HG02870 (cell line): ENCODE data around the gene MAGEC3.
"Not testable (repeated sequence)": the region's sequence is repeated elsewhere in the genome, so short reads cannot be mapped to it uniquely, and the experiment has no call there.

Source experiments
- ATAC-seq: cut with Tn5 transposase; IDR thresholded peaks from one replicate; pipeline ENCODE4 v1.9.1; 2021; ENCODE audit warnings: mild to moderate bottlenecking, moderate library complexity; ENCODE audit not compliant: unreplicated experiment

Gene MAGEC3, protein sequence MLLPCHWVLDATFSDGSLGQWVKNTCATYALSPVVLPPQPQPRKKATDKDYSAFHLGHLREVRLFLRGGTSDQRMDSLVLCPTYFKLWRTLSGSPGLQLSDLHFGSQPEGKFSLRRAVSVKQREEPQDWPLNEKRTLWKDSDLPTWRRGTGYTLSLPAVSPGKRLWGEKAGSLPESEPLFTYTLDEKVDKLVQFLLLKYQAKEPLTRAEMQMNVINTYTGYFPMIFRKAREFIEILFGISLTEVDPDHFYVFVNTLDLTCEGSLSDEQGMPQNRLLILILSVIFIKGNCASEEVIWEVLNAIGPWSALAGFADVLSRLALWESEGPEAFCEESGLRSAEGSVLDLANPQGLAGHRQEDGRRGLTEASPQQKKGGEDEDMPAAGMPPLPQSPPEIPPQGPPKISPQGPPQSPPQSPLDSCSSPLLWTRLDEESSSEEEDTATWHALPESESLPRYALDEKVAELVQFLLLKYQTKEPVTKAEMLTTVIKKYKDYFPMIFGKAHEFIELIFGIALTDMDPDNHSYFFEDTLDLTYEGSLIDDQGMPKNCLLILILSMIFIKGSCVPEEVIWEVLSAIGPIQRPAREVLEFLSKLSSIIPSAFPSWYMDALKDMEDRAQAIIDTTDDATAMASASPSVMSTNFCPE

DNA sequence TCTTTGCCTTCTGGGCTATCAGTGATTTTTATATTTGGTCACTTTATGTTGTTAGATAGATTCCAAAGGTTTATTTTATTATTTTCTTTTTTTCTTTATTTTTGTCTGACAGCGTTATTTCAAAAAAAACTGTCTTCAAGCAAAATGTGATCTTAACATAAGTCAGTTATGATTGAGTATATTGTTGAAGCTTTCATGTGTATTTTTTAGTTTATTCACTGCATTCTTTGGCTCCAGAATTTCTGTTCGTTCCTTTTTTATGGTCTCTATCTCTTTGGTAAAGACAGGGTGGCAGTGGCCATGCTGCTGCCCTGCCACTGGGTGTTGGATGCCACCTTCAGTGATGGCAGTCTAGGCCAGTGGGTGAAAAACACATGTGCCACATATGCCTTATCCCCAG, at the start of gene MAGEC3:
TSS of gene MAGEC3 (plus strand) at position 301 of the 400 bp plus-strand sequence. CDS start at position 301, 0 bp downstream.
- ATAC-seq: no peak

DNA sequence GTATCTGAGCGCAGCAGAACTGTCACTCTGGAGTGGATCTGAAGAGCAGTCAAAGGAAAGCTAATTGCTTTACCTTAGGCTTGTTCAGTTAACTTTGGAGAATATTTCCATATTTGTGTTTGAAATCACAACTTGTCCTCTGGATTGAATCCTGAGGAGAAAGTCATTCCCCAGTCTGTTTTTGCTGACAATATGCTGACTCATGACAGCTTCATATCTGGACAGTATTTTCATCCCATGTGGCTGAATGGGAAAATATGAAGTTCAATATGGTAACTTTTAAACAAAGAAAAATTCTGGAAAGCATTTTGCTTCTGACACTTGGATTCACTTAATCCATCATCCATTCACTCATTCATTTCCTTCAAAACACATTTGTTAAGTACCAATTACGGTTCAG, 46.3 kb upstream of the MAGEC3 start:
- no peak for ATAC-seq

DNA sequence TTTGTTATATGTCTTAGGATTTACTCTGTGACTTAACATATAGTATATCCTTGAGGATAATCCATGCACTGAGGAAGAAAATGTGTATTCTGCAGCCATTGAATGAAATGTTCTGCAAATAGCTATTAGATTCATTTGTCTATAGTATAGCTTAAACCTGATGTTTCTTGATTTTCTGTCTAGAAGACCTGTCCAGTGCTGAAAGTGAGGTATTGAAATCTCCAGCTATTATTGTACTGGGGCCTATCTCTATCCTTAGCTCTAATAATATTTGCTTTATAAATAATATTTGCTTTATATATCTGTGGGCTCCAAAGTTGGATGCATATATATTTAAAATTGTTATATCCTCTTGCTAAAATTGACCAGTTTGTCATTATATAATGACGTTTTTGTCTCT, 26.7 kb upstream of the MAGEC3 start:
- ATAC-seq: no peak

DNA sequence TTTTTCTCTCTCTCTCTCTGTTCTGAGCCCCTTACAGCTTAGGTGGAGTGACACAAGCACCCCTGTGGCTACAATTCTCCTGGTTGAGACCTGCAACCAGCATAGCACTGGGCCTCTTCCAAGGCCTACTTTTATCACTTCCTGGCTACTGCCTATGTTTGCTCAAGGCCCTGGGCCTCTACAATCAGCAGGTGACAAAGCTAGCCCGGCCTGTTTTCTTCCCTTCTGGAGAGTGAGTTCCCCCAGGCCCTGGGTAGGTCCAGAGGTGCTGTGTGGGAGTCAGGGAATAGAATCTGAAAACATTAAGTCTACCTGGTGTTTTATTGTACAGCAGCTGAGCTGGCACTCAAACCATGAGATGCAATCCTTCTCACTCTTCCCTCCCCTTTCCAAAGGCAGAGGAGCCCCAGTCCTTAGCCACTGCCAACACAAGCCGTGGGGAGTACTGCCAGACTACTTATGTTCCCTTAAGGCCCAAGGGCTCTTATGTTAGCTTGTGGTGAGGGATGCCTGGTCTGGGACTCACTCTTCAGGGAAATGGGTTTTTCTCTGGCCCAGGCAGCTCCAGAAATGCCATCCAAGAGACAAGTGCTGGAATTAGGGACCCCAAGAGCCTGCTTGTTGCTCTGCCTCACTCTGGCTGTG, 23.8 kb upstream of the MAGEC3 start:
- ATAC-seq: no peak

DNA sequence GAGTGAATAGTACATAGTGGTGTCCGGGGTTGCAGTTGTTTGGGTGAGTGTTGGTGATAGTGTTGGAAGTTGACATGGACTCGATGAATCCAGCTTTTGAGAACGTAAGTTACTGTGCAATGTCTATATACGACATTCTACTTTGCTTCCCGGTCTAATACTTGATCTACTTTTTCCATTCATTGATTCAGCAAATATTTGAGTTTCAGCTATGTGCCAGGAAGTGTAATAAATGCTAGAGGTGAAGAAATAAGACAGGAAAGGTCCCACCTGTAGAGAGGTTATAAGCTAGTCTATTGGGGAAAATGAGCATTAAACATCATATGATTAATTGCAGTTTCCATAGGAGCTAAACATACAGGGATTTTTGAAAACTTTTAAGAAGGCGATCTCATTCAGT, 22.2 kb upstream of the MAGEC3 start:
- ATAC-seq: no peak

DNA sequence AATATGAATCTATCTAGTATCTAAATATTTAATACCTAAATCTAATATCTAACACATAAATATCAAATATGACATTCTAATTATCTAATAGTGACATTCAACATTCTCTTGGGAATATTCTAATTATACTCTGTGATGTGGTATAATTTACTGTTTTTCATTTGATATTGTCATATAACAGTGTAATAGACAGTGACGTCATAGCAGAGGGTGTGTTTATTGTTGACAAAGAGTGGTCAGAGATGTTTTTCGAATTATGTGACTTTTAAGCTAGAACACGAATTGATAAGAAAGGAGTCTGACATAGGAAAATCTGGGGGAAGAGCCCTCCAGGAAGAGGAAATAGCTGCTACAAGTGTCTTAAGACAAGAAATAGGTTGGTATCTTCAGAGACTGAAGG, 5.9 kb upstream of the MAGEC3 start:
- no peak for ATAC-seq

DNA sequence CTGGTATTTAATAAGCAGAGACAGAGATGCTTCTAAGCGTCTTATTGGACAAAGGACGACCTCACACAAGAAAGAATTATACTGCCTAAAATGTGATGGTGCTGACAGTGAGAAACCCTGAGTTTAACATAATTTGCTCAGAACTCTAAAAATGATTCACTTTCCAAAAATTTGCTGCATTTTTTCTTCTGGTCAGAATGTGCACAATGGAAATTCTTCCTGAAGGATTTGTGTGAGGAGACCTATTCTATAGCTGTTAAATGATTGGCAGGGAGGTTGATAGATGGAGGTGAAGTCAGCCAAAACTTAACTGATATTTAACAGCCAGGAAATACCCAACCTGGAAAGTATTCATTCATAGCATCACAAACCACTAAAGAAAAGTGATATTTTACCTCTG, 1.7 kb downstream of the MAGEC3 start:
- no peak for ATAC-seq

DNA sequence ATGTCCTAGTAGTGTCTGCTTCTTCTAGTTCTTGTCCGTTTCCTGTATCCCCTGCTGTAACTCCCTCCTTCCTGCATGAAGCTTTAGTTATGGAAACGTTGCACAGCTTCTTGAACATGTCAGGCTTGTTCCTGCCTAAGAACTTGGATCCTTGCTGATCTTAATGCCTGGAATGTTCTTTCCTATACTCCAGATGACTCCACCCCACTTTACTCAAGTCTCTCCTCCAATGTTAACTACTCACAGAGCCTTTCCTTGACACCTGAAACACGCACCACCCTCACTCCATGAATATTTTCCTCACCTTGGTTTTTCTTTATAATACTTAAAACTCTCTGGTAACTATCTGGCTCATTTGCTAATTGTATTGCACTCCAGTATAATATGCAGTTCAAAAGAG, 19.4 kb downstream of the MAGEC3 start:
- no peak for ATAC-seq

DNA sequence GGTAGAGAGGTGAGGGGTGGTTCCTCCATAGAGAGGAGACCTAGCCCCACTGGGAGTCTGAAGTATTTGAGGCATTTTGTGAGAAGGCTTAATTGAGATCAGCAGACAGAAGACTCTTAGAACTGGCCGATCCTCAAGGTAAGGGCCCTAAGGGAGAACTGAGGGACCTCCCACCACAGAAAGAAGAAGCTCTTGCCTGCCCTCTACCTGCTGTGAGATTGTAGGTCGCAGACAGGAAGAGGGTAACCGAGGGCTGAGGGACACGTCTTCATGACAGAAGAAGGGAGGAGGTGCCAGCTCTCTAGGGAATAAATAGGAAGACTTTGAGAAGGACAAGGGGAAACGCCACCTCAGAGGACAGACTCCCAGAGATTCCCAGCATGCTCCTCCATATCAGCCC, 41.5 kb downstream of the MAGEC3 start:
- no peak for ATAC-seq

DNA sequence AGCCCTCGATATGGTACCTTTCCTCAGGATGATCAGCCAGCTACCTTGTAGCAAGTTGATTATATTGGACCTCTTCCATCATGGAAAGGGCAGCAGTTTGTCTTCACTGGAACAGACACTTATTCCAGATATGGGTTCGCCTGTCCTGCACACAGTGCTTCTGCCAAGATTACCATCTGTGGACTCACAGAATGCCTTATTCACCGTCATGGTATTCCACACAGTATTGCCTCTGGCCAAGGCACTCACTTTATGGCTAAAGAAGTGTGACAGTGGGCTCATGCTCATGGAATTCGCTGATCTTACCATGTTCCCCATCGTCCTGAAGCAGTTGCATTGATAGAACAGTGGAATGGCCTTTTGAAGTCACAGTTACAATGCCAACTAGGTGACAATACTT, 50.7 kb downstream of the MAGEC3 start:
- not testable (repeated sequence) for ATAC-seq

DNA sequence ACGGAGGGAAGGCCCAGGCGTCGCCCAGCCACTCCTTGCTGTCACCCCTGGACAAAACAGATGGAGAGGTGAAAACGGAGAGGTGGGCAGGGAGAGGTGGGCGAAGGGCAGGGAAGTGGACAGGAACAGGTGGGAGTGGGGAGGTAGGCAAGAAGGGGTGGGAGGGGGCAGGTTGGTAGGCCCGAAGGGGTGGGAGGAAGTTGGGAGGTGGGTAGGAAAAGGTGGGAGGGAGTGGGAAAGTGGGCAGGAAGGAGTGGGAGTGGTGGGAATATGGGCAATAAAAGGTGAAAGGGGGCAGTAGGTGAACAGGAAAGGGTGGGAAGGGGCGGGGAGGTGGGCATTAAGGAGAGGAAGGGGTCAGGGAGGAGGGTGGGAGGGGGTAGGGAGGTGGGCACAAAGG, 56.6 kb downstream of the MAGEC3 start:
- no peak for ATAC-seq

DNA sequence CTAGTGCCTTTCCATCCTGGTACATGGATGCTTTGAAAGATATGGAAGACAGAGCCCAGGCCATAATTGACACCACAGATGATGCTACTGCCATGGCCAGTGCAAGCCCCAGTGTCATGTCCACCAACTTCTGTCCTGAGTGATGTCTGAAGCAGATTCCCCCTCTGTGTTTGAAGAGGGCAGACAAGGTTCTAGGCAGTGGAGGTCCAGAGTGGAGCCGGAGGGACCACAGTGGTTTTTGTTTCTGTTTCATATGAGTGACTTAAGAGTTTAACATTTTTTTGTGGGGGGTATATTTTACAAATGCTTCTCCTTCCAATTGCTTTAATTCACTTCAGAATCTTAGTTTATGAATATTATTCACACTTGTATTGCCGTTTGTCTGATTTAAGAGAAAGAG, 59.6 kb downstream of the MAGEC3 start:
- ATAC-seq: no peak

DNA sequence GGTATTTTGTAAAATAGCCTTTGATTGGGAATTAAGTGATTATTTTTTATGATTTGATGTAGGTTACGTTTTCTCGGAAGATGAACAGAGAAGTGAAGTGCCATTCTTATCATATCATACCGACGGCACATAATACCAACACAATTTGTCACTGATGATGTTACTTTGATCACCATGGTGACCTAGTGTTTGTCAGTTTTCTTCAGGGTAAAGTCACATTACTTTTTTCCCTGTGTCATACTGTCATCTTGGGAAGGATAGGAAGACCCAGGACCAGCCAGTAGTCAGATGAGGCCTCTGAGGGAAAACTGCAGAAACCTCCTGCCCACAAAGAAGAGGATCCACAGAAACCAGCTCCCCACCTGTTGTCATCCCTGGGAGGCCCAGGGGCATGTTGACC, 64.2 kb downstream of the MAGEC3 start:
- ATAC-seq: no peak

DNA sequence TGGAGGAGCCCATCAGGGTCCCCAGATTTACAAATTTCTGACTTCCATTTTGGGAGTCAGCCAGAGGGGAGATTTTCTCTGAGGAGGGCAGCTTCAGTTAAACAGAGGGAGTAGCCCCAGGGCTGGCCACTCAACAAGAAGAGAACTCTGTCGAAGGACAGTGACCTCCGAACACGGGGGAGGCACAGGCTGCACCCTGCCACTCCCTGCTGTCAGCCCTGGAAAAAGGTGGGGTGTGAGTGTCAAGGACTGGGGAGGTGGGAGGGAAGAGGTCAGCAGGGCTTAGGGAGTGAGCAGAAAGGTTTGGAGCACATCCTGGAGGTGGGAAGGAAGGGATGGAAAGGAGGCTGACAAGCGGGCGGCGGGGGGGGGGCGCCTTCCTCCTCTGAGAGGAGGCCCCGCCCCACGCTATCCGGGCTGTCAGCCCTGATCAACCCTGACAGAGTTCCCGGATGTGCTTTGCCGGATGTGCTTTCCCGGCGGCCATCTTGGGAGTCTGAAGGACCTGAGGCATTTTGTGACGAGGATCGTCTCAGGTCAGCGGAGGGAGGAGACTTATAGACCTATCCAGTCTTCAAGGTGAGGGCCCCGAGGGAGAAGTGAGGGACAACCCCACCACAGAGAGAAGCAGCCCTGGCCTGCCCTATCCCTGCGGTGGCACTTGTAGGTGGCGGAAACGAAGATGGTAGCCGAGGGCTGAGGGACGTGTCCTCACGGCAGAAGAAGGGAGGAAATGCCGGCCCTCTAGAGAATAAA, 65.5 kb downstream of the MAGEC3 start, which contains the start of gene MAGEC1:
TSS of gene MAGEC1 (plus strand) at position 495 of the 756 bp plus-strand sequence. CDS start 1,179 bp downstream, outside the sequence.
- ATAC-seq: no peak

DNA sequence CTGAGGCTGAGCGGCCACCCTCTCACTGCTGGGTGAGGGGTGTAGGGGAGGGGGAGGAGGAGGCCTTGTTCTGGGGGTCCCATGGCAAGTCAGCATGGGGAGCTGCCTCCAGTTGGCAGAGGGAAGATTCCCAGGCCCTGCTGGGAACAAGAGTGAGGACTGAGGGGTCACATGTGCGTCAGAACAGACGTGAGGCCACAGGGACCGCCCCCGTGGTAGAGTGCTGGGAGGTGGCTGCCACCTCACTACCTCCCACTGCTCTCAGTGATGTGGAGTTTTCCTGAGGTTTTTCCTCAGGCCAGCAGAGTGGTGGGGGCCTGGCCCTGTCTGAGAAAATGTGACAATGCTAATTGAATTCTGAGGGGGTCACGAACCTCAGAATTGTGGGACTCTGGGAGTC, 66.1 kb downstream of the MAGEC3 start:
- ATAC-seq: no peak

DNA sequence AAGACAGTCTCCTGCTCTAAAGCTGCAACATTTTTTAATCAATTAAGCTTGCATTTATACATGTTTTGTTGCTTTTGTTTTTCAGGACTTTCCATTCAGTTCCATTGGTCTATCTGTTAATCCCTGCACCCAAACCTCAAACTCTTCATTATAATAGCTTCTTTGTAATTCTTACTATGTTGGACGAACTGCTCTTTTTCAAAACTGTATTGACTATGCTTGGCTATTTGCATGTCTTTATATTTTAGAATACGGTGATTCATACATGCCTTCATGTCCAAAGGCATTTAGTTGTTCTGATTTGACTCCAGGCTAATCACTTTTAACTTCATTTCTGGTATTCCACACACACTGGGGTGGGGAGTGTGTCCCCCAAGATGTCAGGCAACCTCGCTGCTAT, 79.7 kb downstream of the MAGEC3 start:
- no peak for ATAC-seq

DNA sequence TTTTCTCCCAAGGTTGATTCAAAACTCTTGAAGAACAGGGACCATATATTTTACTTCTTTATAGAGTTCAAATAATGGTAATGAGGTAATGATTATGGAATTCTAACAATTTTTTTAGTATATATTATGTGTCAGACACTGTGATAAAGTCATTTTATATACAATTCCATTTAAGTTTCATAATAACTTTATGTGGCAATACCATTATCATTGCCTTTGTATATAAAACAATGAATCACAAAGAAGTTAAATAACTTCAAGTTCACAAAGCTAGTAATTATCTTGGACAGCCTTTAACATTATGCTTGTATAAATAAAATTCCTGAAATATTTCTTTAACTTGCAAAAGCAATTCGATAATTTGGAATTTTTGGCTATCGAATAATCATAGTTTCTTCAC, 86.2 kb downstream of the MAGEC3 start:
- no peak for ATAC-seq

DNA sequence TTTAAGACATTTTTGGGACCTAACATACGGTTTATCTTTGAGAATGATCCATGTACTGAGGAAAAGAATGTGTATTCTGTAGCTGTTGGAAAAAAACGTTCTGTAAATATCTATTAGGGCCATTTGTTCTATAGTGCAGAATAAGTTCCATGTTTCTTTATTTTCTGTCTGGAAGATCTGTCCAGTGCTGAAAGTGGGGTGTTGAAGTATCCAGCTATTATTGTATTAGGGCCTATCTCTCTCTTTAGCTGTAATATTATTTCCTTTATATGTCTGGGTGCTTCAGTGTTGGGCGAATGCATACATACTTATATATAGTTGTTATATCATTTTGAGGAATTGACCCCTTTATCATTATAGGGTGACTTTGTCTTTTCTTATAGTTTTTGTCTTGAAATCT, 90.3 kb downstream of the MAGEC3 start:
- ATAC-seq: no peak

DNA sequence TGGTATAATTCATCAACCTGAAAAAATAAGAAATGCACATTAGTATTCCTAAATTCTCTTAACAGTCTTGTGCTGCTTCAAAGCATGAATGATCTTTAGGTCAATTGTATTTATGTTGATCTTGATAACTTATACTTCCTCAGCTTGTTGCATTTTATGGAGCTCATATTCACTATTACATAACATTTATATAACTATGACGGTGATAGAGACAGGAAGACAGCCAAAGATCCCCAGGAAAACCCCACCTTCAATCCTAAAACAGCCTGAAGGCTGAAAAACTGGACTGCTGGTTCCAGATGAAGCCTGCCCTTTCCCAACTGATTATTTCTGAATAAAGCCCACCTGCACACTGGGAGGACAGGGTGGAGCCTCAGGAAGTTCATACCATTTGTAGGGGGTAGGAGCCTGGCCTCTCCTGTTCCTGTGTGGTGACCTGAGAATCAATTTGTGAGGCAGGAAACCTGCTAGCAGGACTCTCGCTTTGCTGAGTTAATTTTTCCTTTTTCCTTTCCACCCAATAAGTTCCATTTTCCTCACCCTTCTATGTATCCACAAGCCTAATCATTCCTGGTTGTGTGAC, 96.0 kb downstream of the MAGEC3 start:
- ATAC-seq: no peak

DNA sequence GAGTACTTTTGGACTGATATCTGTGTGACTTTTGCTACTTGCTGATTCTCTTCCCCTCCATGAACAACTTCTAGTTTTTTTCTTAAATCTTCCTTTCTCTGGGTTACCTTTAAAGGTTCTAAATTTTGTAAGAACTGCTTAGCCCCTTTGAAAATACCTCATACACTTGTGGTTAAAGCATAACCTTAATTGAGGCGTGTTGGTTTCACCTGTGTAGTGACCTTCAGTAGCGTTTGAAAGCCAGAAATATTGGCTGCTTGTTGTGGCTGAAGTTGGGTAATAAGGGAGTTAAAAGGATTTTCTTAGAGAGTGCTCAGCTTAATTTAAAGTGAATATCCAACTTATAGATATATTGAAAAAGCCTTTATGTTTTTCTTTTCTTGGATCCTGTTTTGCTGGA, 97.5 kb downstream of the MAGEC3 start:
- no peak for ATAC-seq

DNA sequence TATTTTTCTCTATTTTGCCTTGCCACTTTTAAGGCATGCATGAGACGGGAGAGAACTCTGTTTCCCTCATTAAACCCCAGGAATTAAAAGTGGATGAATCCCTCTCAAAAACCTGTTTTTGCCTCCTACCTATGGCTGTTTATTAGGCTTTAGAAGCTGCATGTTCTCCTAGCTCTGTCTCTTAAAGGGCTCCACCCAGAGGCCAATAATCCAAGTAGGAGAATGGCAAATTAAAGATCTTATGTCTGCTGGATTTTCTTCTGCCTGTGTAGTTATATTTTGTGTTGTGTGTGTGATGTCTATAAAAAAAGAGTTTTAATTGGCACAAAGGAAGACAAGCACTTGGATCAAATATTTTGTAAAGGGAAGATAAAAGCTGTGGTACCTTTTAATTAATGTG, 98.0 kb downstream of the MAGEC3 start:
- ATAC-seq: no peak
